Cardiac muscle cell (in vitro differentiated cells and primary cell): ENCODE results near the gene COIL. TPM values are rescaled to one million over a fixed set of nuclear protein-coding genes. Genes with fewer than 3 reads are reported as not detected.

Experiments used
- DNase-seq, 2 donors: peaks; one replicate each; pipeline versions ENCODE4 v3.0.0 to v3.0.0-alpha.2; 2010 to 2017; ENCODE audit warnings: low read depth in 1 of 2, low spot score in 1 of 2
- H3K27ac ChIP-seq: fragments of 200-600 bp; sonication (generic); 2 replicates; pipeline ENCODE4 v1.5.1; 2016
- H3K27me3 ChIP-seq: fragments of 200-600 bp; sonication (generic); 2 replicates; pipeline ENCODE4 v1.6.0; 2016; ENCODE audit warnings: control low read depth
- H3K36me3 ChIP-seq: fragments of 200-600 bp; sonication (generic); 2 replicates; pipeline ENCODE4 v1.5.1; 2016; ENCODE audit warnings: control low read depth
- H3K4me1 ChIP-seq: fragments of 200-600 bp; sonication (generic); 2 replicates; pipeline ENCODE4 v1.8.1; 2017; ENCODE audit warnings: low read depth, mild to moderate bottlenecking, mixed run types
- H3K4me3 ChIP-seq: fragments of 200-600 bp; sonication (generic); 2 replicates; pipeline ENCODE4 v1.5.1; 2016; ENCODE audit warnings: mild to moderate bottlenecking
- H3K9me3 ChIP-seq: fragments of 200-600 bp; sonication (generic); 2 replicates; pipeline ENCODE4 v1.5.1; 2017; ENCODE audit warnings: low read depth, mild to moderate bottlenecking, control low read depth
- polyA plus RNA-seq: library from polyadenylated mRNA; unstranded; fragments of >200 nt; fragmentation: Nextera tagmentation; extraction: Ambion mirVana; gene quantifications from 2 replicates; pipeline ENCODE4 v1.2.1, GENCODE V29; 2016
- total RNA-seq: library from RNA; depleted of rRNA; stranded (reverse); fragments of >200 nt; gene quantifications from 2 replicates; pipeline ENCODE4 v1.2.3, GENCODE V29; 2016
- TF ChIP-seq, protein P1 (sequence below): IDR thresholded peaks from 2 replicates; pipeline ENCODE4 v1.5.1; 2012; ENCODE audit warnings: low read depth, mild to moderate bottlenecking, low read length

COIL gene
- total and polyA plus RNA-seq, 2 experiments from 2014 or later, result 16.3 to 19.9 TPM

DNA sequence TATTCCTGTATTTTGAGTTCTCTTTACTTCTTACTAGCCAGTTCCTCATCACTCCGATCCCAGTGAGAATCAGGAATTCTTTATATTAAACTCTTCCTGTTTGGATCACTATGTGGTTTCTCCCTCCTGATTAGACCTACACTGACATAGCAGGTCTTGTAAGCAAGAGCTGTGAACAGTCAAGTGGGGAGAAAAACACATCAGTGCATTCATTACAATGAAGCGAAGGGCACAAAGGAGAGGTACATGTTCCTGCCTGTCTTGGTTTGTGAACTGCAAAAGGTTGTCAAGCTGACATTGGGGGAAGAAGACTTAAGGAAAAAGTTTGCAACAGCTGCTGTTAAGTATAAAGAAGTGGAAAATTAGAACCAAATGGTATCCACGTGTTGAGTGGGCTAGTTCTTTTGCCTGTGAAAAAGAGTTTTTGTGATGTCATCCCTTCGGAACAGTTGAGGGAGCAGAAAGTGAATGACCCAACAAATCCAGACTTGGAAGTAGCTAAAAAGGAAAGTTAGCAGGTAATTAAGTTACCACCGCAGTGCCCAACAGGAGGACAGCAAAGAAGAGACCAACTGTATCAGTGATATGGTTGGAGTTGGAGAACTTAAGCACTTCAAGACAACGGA, 24.0 kb downstream of the COIL start:
- Histone ChIP-seq H3K36me3 (peaks cover 35% of the 10 kb centered on the region), H3K27me3 (no peaks in the 10 kb centered on the region), H3K4me1 (no peaks in the 10 kb centered on the region), H3K27ac (no peak overlapping the region), H3K9me3 (no peaks in the 10 kb centered on the region), H3K4me3 (no peak overlapping the region)
- TF ChIP-seq, protein P1, sequence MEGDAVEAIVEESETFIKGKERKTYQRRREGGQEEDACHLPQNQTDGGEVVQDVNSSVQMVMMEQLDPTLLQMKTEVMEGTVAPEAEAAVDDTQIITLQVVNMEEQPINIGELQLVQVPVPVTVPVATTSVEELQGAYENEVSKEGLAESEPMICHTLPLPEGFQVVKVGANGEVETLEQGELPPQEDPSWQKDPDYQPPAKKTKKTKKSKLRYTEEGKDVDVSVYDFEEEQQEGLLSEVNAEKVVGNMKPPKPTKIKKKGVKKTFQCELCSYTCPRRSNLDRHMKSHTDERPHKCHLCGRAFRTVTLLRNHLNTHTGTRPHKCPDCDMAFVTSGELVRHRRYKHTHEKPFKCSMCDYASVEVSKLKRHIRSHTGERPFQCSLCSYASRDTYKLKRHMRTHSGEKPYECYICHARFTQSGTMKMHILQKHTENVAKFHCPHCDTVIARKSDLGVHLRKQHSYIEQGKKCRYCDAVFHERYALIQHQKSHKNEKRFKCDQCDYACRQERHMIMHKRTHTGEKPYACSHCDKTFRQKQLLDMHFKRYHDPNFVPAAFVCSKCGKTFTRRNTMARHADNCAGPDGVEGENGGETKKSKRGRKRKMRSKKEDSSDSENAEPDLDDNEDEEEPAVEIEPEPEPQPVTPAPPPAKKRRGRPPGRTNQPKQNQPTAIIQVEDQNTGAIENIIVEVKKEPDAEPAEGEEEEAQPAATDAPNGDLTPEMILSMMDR, result no peak
- no peak for DNase-seq

DNA sequence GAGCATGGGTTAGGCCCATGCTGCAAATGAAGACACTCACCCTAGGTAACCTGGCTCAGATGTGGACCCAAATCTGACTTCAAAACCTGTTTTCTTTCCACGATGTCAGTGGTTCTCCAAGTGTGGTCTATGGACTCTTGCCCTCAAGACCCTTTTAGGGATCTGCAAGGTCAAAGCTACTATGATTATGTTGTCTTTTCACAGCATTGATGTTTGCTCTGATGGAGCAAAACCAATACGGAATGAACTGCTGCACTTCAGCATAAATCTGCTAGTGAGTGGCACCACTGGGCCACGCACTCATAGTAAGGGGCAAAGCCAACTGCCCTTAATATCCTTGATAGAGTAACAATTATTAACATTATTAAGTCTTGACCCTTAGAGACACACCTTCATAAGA, 25.4 kb downstream of the COIL start:
- Histone ChIP-seq H3K27ac (no peak overlapping the region), H3K9me3 (no peaks in the 10 kb centered on the region), H3K36me3 (peaks cover 27% of the 10 kb centered on the region), H3K27me3 (no peaks in the 10 kb centered on the region), H3K4me1 (no peaks in the 10 kb centered on the region), H3K4me3 (no peak overlapping the region)
- TF ChIP-seq, protein P1, result no peak
- no peak for DNase-seq

DNA sequence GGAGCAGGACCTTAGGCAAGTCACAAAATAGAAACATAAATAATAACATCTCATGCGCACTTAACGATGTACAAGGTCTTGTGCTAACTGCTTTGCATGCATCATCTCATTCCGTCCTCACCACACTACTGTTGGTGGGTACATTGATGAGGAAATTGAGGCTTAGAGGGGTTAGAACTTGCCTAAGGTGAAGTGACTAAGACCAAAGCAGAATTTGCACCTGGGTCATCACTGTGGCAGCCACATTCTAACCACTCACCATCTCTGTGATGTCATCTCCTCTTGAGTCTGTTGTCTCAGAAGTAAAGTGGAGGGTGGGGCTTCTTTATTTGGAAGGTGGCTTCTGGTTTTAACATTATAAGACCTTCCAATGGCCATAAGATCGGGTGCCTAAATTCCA, 26.6 kb downstream of the COIL start:
- DNase-seq, result no peak

DNA sequence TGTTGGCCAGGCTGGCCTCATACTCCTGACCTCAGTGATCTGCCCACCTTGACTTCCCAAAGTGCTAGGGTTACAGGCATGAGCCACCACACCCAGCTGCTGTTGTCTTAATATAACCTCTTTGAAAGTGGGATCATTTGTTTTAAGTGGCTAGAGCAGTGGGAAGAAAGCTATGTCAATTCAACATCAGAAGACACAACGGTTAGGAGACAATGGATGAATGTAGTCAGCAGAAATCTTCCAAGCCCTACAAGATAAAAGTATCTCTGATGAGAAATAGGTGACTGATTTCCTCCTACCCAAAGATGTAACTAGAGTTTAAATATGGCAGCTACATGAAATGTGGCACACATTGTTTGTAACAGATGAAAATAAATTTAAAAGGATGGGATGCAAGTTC, 27.0 kb downstream of the COIL start:
- no peak overlapping the region for H3K27ac ChIP-seq

More for the DNA sequence above, 26.6 kb downstream of the COIL start:
- TF ChIP-seq, protein P1, result no peak
- H3K9me3 ChIP-seq, result no peaks in the 10 kb centered on the region
- H3K27me3 ChIP-seq, result no peaks in the 10 kb centered on the region
- H3K36me3 ChIP-seq, result peaks cover 19% of the 10 kb centered on the region
- H3K4me3 ChIP-seq, result no peak overlapping the region
- H3K27ac ChIP-seq, result no peak overlapping the region
- H3K4me1 ChIP-seq, result no peaks in the 10 kb centered on the region

DNA sequence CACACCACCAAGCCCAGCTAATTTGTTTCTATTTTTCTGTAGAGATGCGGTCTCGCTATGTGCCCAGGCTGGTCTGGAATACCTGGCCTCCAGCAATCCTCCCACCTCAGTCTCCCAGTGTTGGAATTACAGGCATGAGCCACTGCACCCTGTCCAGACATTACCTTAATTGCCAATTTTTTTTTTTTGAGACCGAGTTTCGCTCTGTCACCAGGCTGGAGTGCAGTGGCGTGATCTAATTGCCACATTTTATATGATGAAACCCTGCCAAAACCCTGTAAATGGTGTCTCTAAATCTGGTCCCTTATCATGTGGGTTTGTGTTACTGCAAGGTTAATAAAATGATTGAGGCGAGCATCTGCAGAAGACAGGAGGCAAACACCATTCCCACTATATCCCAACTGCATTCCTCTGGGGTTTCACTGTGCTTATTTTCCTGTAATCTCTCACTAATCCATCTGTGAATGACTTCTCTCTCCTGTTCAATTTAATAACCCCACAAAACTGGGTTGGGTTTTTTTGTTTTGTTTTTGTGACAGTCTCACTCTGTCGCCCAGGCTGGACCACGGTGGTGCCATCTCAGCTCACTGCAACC, 27.6 kb downstream of the COIL start:
- H3K27ac ChIP-seq, result no peak overlapping the region
- H3K4me3 ChIP-seq, result no peak overlapping the region
- TF ChIP-seq, protein P1, result no peak
- H3K36me3 ChIP-seq, result peaks cover 17% of the 10 kb centered on the region
- no peaks in the 10 kb centered on the region for H3K4me1 ChIP-seq
- H3K9me3 ChIP-seq, result peaks cover 3% of the 10 kb centered on the region
- no peak for DNase-seq
- no peaks in the 10 kb centered on the region for H3K27me3 ChIP-seq

More for the DNA sequence above, 27.0 kb downstream of the COIL start:
- H3K4me3 ChIP-seq, result no peak overlapping the region
- no peaks in the 10 kb centered on the region for H3K27me3 ChIP-seq
- DNase-seq, result no peak
- TF ChIP-seq, protein P1, result no peak
- H3K9me3 ChIP-seq, result no peaks in the 10 kb centered on the region
- no peaks in the 10 kb centered on the region for H3K4me1 ChIP-seq
- peaks cover 19% of the 10 kb centered on the region for H3K36me3 ChIP-seq
